Middle frontal gyrus (tissue), 1 donor: ENCODE data around the gene PLEKHF1.
"Not testable (repeated sequence)": the region's sequence is repeated elsewhere in the genome, so short reads cannot be mapped to it uniquely, and the experiment has no call there.

Experiments
- DNase-seq: peaks from one replicate; pipeline ENCODE4 v3.0.0-alpha.2; 2015; ENCODE audit warnings: low spot score; ENCODE audit errors: extremely low spot score

PLEKHF1 gene

GRCh38 chr19:29697523-29698261 is 32.4 kb downstream of the PLEKHF1 start:
- DNase-seq, result no peak

GRCh38 chr19:29699861-29700260 is 34.6 kb downstream of the PLEKHF1 start:
- no peak for DNase-seq

GRCh38 chr19:29700498-29700897 is 35.2 kb downstream of the PLEKHF1 start:
- no peak for DNase-seq

GRCh38 chr19:29702161-29702962 is 37.1 kb downstream of the PLEKHF1 start:
- DNase-seq, result no peak

GRCh38 chr19:29702963-29703320 is 37.7 kb downstream of the PLEKHF1 start:
- DNase-seq, result no peak

- DNase-seq, result no peak
Measured at GRCh38 chr19:29704562-29705558, 39.6 kb downstream of the PLEKHF1 start.

- no peak for DNase-seq
Measured at GRCh38 chr19:29705706-29706105, 40.4 kb downstream of the PLEKHF1 start.

GRCh38 chr19:29706635-29707034 is 41.4 kb downstream of the PLEKHF1 start:
- DNase-seq, result no peak

GRCh38 chr19:29708554-29709439 is 43.5 kb downstream of the PLEKHF1 start:
- no peak for DNase-seq

- not testable (repeated sequence) for DNase-seq
Measured at GRCh38 chr19:29709440-29709798, 44.2 kb downstream of the PLEKHF1 start.

- DNase-seq, result no peak
Measured at GRCh38 chr19:29711584-29712132, 46.4 kb downstream of the PLEKHF1 start.

- no peak for DNase-seq
Measured at GRCh38 chr19:29712744-29713516, 47.7 kb downstream of the PLEKHF1 start.

GRCh38 chr19:29714371-29714952 is 49.2 kb downstream of the PLEKHF1 start:
- DNase-seq, result no peak

- peak; percentile 19 for DNase-seq
Measured at GRCh38 chr19:29714953-29715700, 49.9 kb downstream of the PLEKHF1 start, which contains the start of gene C19orf12. C19orf12 (minus strand) TSS chr19:29715261; CDS start chr19:29708413, 6,848 bp downstream.

GRCh38 chr19:29715701-29716581 is 50.7 kb downstream of the PLEKHF1 start:
- DNase-seq, result no peak

GRCh38 chr19:29717051-29717450 is 51.8 kb downstream of the PLEKHF1 start:
- DNase-seq, result no peak

- DNase-seq, result no peak
Measured at GRCh38 chr19:29724102-29724641, 58.9 kb downstream of the PLEKHF1 start.
